ENCODE results near the gene SLCO6A1.
"Not testable (repeated sequence)": the region's sequence is repeated elsewhere in the genome, so short reads cannot be mapped to it uniquely, and the experiment has no call there.

Gene SLCO6A1

GRCh38 chr5:102529031-102529430, 30.2 kb upstream of the SLCO6A1 start:
- no peak overlapping the region for H3K27ac ChIP-seq (ENCODE audit: low read length)
- no peaks in the 10 kb centered on the region for H3K27me3 ChIP-seq (ENCODE audit: low read depth, low read length)
- no peak overlapping the region for H3K4me3 ChIP-seq (ENCODE audit: low read depth in 1 of 2, low read length in 2 of 2)
- no peaks in the 10 kb centered on the region for H3K36me3 ChIP-seq (ENCODE audit: control insufficient read depth in 1 of 2, insufficient read depth in 2 of 2, low read length in 2 of 2)
- no peaks in the 10 kb centered on the region for H3K9me3 ChIP-seq (ENCODE audit: control insufficient read depth in 1 of 2, low read length in 2 of 2)
- H3K4me1 ChIP-seq (ENCODE audit: control insufficient read depth in 1 of 2, insufficient read depth in 2 of 2, low read length in 2 of 2): no peaks in the 10 kb centered on the region

GRCh38 chr5:102528600-102528999, 29.8 kb upstream of the SLCO6A1 start:
- Histone ChIP-seq H3K27ac (ENCODE audit: low read length) (no peak overlapping the region), H3K4me1 (ENCODE audit: control insufficient read depth in 1 of 2, insufficient read depth in 2 of 2, low read length in 2 of 2) (no peaks in the 10 kb centered on the region), H3K9me3 (ENCODE audit: control insufficient read depth in 1 of 2, low read length in 2 of 2) (no peaks in the 10 kb centered on the region), H3K4me3 (ENCODE audit: low read depth in 1 of 2, low read length in 2 of 2) (no peak overlapping the region), H3K27me3 (ENCODE audit: low read depth, low read length) (no peaks in the 10 kb centered on the region), H3K36me3 (ENCODE audit: control insufficient read depth in 1 of 2, insufficient read depth in 2 of 2, low read length in 2 of 2) (no peaks in the 10 kb centered on the region)

- Histone ChIP-seq H3K27ac (ENCODE audit: low read length) (no peak overlapping the region), H3K4me1 (ENCODE audit: control insufficient read depth in 1 of 2, insufficient read depth in 2 of 2, low read length in 2 of 2) (no peaks in the 10 kb centered on the region), H3K4me3 (ENCODE audit: low read depth in 1 of 2, low read length in 2 of 2) (no peak overlapping the region), H3K9me3 (ENCODE audit: control insufficient read depth in 1 of 2, low read length in 2 of 2) (no peaks in the 10 kb centered on the region), H3K36me3 (ENCODE audit: control insufficient read depth in 1 of 2, insufficient read depth in 2 of 2, low read length in 2 of 2) (no peaks in the 10 kb centered on the region), H3K27me3 (ENCODE audit: low read depth, low read length) (no peaks in the 10 kb centered on the region)
Observed at GRCh38 chr5:102527547-102527946, 28.7 kb upstream of the SLCO6A1 start.

- no peaks in the 10 kb centered on the region for H3K4me1 ChIP-seq (ENCODE audit: control insufficient read depth in 1 of 2, insufficient read depth in 2 of 2, low read length in 2 of 2)
- no peak overlapping the region for H3K27ac ChIP-seq (ENCODE audit: low read length)
- no peaks in the 10 kb centered on the region for H3K27me3 ChIP-seq (ENCODE audit: low read depth, low read length)
Observed at GRCh38 chr5:102523541-102524175, 24.9 kb upstream of the SLCO6A1 start.

GRCh38 chr5:102511666-102512065, 12.9 kb upstream of the SLCO6A1 start:
- Histone ChIP-seq H3K4me1 (ENCODE audit: control insufficient read depth in 1 of 2, insufficient read depth in 2 of 2, low read length in 2 of 2) (no peaks in the 10 kb centered on the region), H3K27me3 (ENCODE audit: low read depth, low read length) (no peaks in the 10 kb centered on the region), H3K4me3 (ENCODE audit: low read depth in 1 of 2, low read length in 2 of 2) (no peak overlapping the region), H3K36me3 (ENCODE audit: control insufficient read depth in 1 of 2, insufficient read depth in 2 of 2, low read length in 2 of 2) (no peaks in the 10 kb centered on the region), H3K27ac (ENCODE audit: low read length) (no peak overlapping the region), H3K9me3 (ENCODE audit: control insufficient read depth in 1 of 2, low read length in 2 of 2) (no peaks in the 10 kb centered on the region)

More at GRCh38 chr5:102523541-102524175, 24.9 kb upstream of the SLCO6A1 start:
- no peak overlapping the region for H3K4me3 ChIP-seq (ENCODE audit: low read depth in 1 of 2, low read length in 2 of 2)
- H3K9me3 ChIP-seq (ENCODE audit: control insufficient read depth in 1 of 2, low read length in 2 of 2): no peaks in the 10 kb centered on the region
- H3K36me3 ChIP-seq (ENCODE audit: control insufficient read depth in 1 of 2, insufficient read depth in 2 of 2, low read length in 2 of 2): no peaks in the 10 kb centered on the region

GRCh38 chr5:102491261-102491914, 7.4 kb downstream of the SLCO6A1 start:
- H3K27me3 ChIP-seq (ENCODE audit: low read depth, low read length); H3K4me1 ChIP-seq (ENCODE audit: control insufficient read depth in 1 of 2, insufficient read depth in 2 of 2, low read length in 2 of 2); H3K27ac ChIP-seq (ENCODE audit: low read length); H3K36me3 ChIP-seq (ENCODE audit: control insufficient read depth in 1 of 2, insufficient read depth in 2 of 2, low read length in 2 of 2); H3K4me3 ChIP-seq (ENCODE audit: low read depth in 1 of 2, low read length in 2 of 2); H3K9me3 ChIP-seq (ENCODE audit: control insufficient read depth in 1 of 2, low read length in 2 of 2): not testable (repeated sequence)

GRCh38 chr5:102483736-102484135, 15.1 kb downstream of the SLCO6A1 start:
- no peaks in the 10 kb centered on the region for H3K4me1 ChIP-seq (ENCODE audit: control insufficient read depth in 1 of 2, insufficient read depth in 2 of 2, low read length in 2 of 2)
- no peak overlapping the region for H3K27ac ChIP-seq (ENCODE audit: low read length)
- no peaks in the 10 kb centered on the region for H3K36me3 ChIP-seq (ENCODE audit: control insufficient read depth in 1 of 2, insufficient read depth in 2 of 2, low read length in 2 of 2)
- H3K27me3 ChIP-seq (ENCODE audit: low read depth, low read length): no peaks in the 10 kb centered on the region
- no peaks in the 10 kb centered on the region for H3K9me3 ChIP-seq (ENCODE audit: control insufficient read depth in 1 of 2, low read length in 2 of 2)
- H3K4me3 ChIP-seq (ENCODE audit: low read depth in 1 of 2, low read length in 2 of 2): no peak overlapping the region

GRCh38 chr5:102481054-102481715, 17.6 kb downstream of the SLCO6A1 start:
- H3K4me3 ChIP-seq (ENCODE audit: low read depth in 1 of 2, low read length in 2 of 2): no peak overlapping the region
- no peaks in the 10 kb centered on the region for H3K36me3 ChIP-seq (ENCODE audit: control insufficient read depth in 1 of 2, insufficient read depth in 2 of 2, low read length in 2 of 2)
- H3K27me3 ChIP-seq (ENCODE audit: low read depth, low read length): no peaks in the 10 kb centered on the region
- H3K4me1 ChIP-seq (ENCODE audit: control insufficient read depth in 1 of 2, insufficient read depth in 2 of 2, low read length in 2 of 2): no peaks in the 10 kb centered on the region
- no peaks in the 10 kb centered on the region for H3K9me3 ChIP-seq (ENCODE audit: control insufficient read depth in 1 of 2, low read length in 2 of 2)
- H3K27ac ChIP-seq (ENCODE audit: low read length): no peak overlapping the region

- Histone ChIP-seq H3K27ac (ENCODE audit: low read length) (no peak overlapping the region), H3K9me3 (ENCODE audit: control insufficient read depth in 1 of 2, low read length in 2 of 2) (no peaks in the 10 kb centered on the region), H3K27me3 (ENCODE audit: low read depth, low read length) (no peaks in the 10 kb centered on the region), H3K4me3 (ENCODE audit: low read depth in 1 of 2, low read length in 2 of 2) (no peak overlapping the region), H3K4me1 (ENCODE audit: control insufficient read depth in 1 of 2, insufficient read depth in 2 of 2, low read length in 2 of 2) (no peaks in the 10 kb centered on the region), H3K36me3 (ENCODE audit: control insufficient read depth in 1 of 2, insufficient read depth in 2 of 2, low read length in 2 of 2) (no peaks in the 10 kb centered on the region)
Observed at GRCh38 chr5:102453716-102454115, 45.1 kb downstream of the SLCO6A1 start.

- Histone ChIP-seq H3K4me1 (ENCODE audit: control insufficient read depth in 1 of 2, insufficient read depth in 2 of 2, low read length in 2 of 2) (no peaks in the 10 kb centered on the region), H3K27me3 (ENCODE audit: low read depth, low read length) (no peaks in the 10 kb centered on the region), H3K4me3 (ENCODE audit: low read depth in 1 of 2, low read length in 2 of 2) (no peak overlapping the region), H3K36me3 (ENCODE audit: control insufficient read depth in 1 of 2, insufficient read depth in 2 of 2, low read length in 2 of 2) (no peaks in the 10 kb centered on the region), H3K27ac (ENCODE audit: low read length) (no peak overlapping the region), H3K9me3 (ENCODE audit: control insufficient read depth in 1 of 2, low read length in 2 of 2) (no peaks in the 10 kb centered on the region)
Observed at GRCh38 chr5:102451082-102451481, 47.7 kb downstream of the SLCO6A1 start.

GRCh38 chr5:102450313-102450990, 48.3 kb downstream of the SLCO6A1 start:
- Histone ChIP-seq H3K27ac (ENCODE audit: low read length) (no peak overlapping the region), H3K4me1 (ENCODE audit: control insufficient read depth in 1 of 2, insufficient read depth in 2 of 2, low read length in 2 of 2) (no peaks in the 10 kb centered on the region), H3K27me3 (ENCODE audit: low read depth, low read length) (no peaks in the 10 kb centered on the region)

More at GRCh38 chr5:102450313-102450990, 48.3 kb downstream of the SLCO6A1 start:
- no peaks in the 10 kb centered on the region for H3K9me3 ChIP-seq (ENCODE audit: control insufficient read depth in 1 of 2, low read length in 2 of 2)
- no peaks in the 10 kb centered on the region for H3K36me3 ChIP-seq (ENCODE audit: control insufficient read depth in 1 of 2, insufficient read depth in 2 of 2, low read length in 2 of 2)
- H3K4me3 ChIP-seq (ENCODE audit: low read depth in 1 of 2, low read length in 2 of 2): no peak overlapping the region

All from muscle layer of duodenum (tissue), 2 donors.